CD4-positive, alpha-beta memory T cell (primary cell): ENCODE measurements around the gene FXYD1. TPM values are rescaled to one million over a fixed set of nuclear protein-coding genes. Genes with fewer than 3 reads are reported as not detected.
A peak's percentile ranks its signal among the peaks of the same experiment; 100 is the strongest.

Experiments used
- CTCF ChIA-PET: fragments of 350-600 bp; sonication (Branson Sonifier 250); formaldehyde crosslinking; loops from one replicate; lab custom pipeline; 2021; ENCODE audit warnings: inconsistent platforms; ENCODE audit not compliant: partially characterized antibody; lab: Charles Lee
- POLR2A ChIA-PET: fragments of 350-600 bp; sonication (Branson Sonifier 250); formaldehyde crosslinking; loops from one replicate; lab custom pipeline; 2021; ENCODE audit not compliant: partially characterized antibody; lab: Charles Lee
- DNase-seq, 5 donors: peaks; one replicate each; pipeline versions ENCODE4 v3.0.0 to v3.0.0-alpha.2; 2020 to 2022; ENCODE audit warnings: mixed read lengths in 1 of 5
- H3K27ac ChIP-seq: one replicate; pipeline ENCODE4 v1.7.0; 2013; ENCODE audit warnings: low read depth, low read length
- H3K27me3 ChIP-seq: 2 replicates; pipeline ENCODE4 v1.7.0; 2013; ENCODE audit warnings: mild to moderate bottlenecking, low read length, moderate library complexity; ENCODE audit not compliant: insufficient read depth
- H3K36me3 ChIP-seq: 2 replicates; pipeline ENCODE4 v1.7.0; 2013; ENCODE audit warnings: mild to moderate bottlenecking, low read length, moderate library complexity; ENCODE audit not compliant: insufficient read depth
- H3K4me1 ChIP-seq: 2 replicates; pipeline ENCODE4 v1.7.0; 2013; ENCODE audit warnings: mild to moderate bottlenecking, low read length, moderate library complexity; ENCODE audit not compliant: insufficient read depth
- H3K4me3 ChIP-seq, 2 donors: one replicate each; pipeline ENCODE4 v1.7.0; 2013; ENCODE audit warnings: low read length in 2 of 2, mild to moderate bottlenecking in 1 of 2
- H3K9me3 ChIP-seq, 2 donors: one replicate each; pipeline ENCODE4 v1.7.0; 2013; ENCODE audit warnings: low read length in 2 of 2, control low read depth in 1 of 2; ENCODE audit not compliant: control insufficient read depth in 1 of 2
- H3K27ac Mint-ChIP-seq, 7 donors: one replicate each; pipeline ENCODE4 v1.8.0; 2020 to 2021; ENCODE audit warnings: mixed read lengths in 7 of 7, mild to moderate bottlenecking in 6 of 7, inconsistent platforms in 3 of 7, moderate library complexity in 3 of 7
- H3K27me3 Mint-ChIP-seq, 2 donors: one replicate each; pipeline ENCODE4 v1.8.0; 2020 to 2021; ENCODE audit warnings: mixed read lengths in 2 of 2
- H3K36me3 Mint-ChIP-seq, 2 donors: one replicate each; pipeline ENCODE4 v1.8.0; 2020 to 2021; ENCODE audit warnings: mixed read lengths in 2 of 2, inconsistent platforms in 1 of 2, mild to moderate bottlenecking in 1 of 2
- H3K4me1 Mint-ChIP-seq, 4 donors: one replicate each; pipeline ENCODE4 v1.8.0; 2020 to 2021; ENCODE audit warnings: mixed read lengths in 4 of 4, mild to moderate bottlenecking in 1 of 4
- H3K4me3 Mint-ChIP-seq, 8 donors: one replicate each; pipeline ENCODE4 v1.8.0; 2020 to 2021; ENCODE audit warnings: mixed read lengths in 8 of 8, mild to moderate bottlenecking in 7 of 8, moderate library complexity in 6 of 8, inconsistent platforms in 3 of 8
- H3K9me3 Mint-ChIP-seq, 8 donors: one replicate each; pipeline ENCODE4 v1.8.0; 2020 to 2021; ENCODE audit warnings: mixed read lengths in 8 of 8, mild to moderate bottlenecking in 5 of 8, inconsistent platforms in 3 of 8, moderate library complexity in 1 of 8
- intact Hi-C: fragments of 100-400 bp; cut with micrococcal nuclease; formaldehyde crosslinking; loops from one replicate; pipeline ENCODE4 v1.15.1; 2023
- polyA plus RNA-seq, 2 donors: library from polyadenylated mRNA; unstranded; fragments of 300-500 nt; fragmentation: Illumina TruSeq; gene quantifications; one replicate each; pipeline ENCODE4 v1.2.3, GENCODE V29; 2021
- total RNA-seq, 2 experiments: library from RNA; stranded (reverse); gene quantifications; one replicate each; pipeline ENCODE4 v1.2.3, GENCODE V29; 2021

Gene FXYD1
- total and polyA plus RNA-seq, 4 experiments from 2014 or later: 0.58 to 4.4 (median 3.4) TPM

DNA sequence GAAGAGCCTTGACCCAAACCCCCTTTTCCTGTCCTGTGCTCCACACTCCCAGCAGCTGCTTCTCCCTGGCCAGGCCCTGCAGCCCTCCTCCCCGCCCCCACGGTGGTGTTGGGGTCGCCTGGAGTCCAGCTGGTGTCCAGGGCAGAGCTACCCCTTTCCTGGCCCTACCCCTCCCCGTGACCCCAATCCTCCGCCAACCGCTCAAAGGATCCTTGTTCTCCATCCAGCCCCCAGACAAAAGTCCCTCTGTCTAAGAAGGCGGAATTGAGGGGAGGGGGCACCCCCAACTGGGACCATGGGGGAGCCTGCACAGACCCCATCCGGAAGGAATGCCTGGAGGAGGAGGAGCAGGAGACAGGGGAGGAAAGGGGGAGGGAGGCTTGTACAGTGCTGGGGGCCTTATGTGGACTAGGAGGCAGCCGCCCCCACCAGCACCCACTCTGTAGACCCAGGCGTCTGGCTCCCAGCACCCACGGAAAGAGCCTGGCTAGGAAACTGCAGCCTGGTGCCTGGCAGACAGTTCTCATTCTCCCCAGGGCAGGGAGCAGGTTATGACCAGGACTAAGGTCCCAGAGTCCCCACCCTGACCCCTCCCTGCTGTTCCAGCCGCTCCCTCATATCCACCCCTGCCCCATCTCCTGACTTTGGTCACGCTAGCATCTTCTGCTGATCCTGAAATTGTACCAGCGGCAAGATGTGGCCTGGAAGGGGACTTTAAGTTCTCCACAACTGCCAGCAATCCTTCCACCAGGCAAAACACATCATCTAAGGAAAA lies 23.3 kb upstream of the FXYD1 start, which contains the start of gene FXYD3:
FXYD3 (plus strand) TSS at position 647 of the 775 bp plus-strand sequence. CDS start 3,554 bp downstream, outside the sequence.
- Mint-ChIP-seq H3K27ac (peak within 1 kb of the TSS in 4 of 7 donors; percentile 30 to 77 (median 60)), H3K4me3 (peak within 1 kb of the TSS in 1 of 8 donors; percentile 25), H3K27me3 (peaks cover 2 to 11% of the 10 kb centered on the region in 2 donors), H3K36me3 (no peaks in the 10 kb centered on the region), H3K4me1 (peaks cover 4 to 7% (median 5%) of the 10 kb centered on the region in 4 donors), H3K9me3 (peaks cover 0 to 1% (median 0%) of the 10 kb centered on the region in 8 donors)
- Histone ChIP-seq H3K36me3 (no peaks in the 10 kb centered on the region), H3K4me1 (peaks cover 9% of the 10 kb centered on the region), H3K27ac (no peak within 1 kb of the TSS), H3K9me3 (no peaks in the 10 kb centered on the region), H3K4me3 (no peak within 1 kb of the TSS), H3K27me3 (no peaks in the 10 kb centered on the region)
- intact Hi-C loops: loop anchor here (2.0 kb wide), 1 partner anchor 25 kb away; no protein-coding TSS in a partner anchor
- ChIA-PET CTCF (interaction anchor here (0.5 to 4.8 kb wide), 12 partner anchors 8 to 382 kb away, joined by 3 to 20 read pairs (median 4); partner anchors contain the start of gene LGI4), POLR2A (interaction anchor here (0.9 to 1.0 kb wide), 2 partner anchors 26 to 99 kb away, joined by 3 to 5 read pairs; no protein-coding TSS in a partner anchor)
- no peak for DNase-seq

DNA sequence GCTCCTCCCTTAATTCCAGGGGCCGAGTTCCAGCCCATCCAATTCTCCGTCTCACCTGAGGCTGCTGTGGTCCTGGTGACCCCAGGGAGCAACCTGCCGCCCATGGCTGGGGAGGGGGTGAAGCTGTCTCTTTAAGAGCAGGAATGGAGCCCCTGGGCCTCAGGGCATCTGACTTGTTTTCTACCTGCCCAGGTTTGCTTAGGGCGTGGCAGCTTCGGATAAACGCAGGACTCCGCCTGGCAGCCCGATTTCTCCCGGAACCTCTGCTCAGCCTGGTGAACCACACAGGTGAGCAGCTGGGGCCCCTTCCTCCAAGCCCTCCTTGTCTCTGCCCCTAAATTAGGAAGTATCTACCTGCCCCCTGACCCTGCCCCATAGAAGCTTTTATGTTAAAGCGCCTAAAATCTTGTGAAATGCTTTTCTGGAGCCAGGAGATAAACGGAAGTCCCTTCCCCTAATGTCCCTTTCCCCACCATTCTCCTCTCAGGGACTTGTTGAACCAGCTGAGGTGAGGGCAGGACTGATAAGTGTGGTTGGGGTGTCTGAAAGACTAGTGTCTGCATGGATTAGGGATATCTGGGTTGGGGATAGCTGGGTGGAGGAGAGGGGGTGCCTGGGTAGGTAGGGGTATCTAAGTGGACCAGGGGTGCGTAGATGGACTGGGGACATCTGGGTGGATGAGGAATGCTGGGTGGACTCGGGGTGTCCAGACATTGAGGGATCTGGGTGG lies 22.4 kb upstream of the FXYD1 start:
- POLR2A ChIA-PET: interaction anchor here (1.8 kb wide), 1 partner anchor 25 kb away, joined by 4 read pairs; no protein-coding TSS in a partner anchor
- Mint-ChIP-seq H3K36me3 (no peaks in the 10 kb centered on the region), H3K27me3 (peaks cover 2 to 9% of the 10 kb centered on the region in 2 donors), H3K4me1 (peaks cover 4 to 7% (median 5%) of the 10 kb centered on the region in 4 donors), H3K27ac (no peak overlapping the region), H3K4me3 (no peak overlapping the region), H3K9me3 (no peaks in the 10 kb centered on the region)
- intact Hi-C loops: no loop called here
- no peak for DNase-seq
- Histone ChIP-seq H3K36me3 (no peaks in the 10 kb centered on the region), H3K4me1 (peaks cover 9% of the 10 kb centered on the region), H3K9me3 (no peaks in the 10 kb centered on the region), H3K4me3 (no peak overlapping the region), H3K27me3 (no peaks in the 10 kb centered on the region), H3K27ac (no peak overlapping the region)
- CTCF ChIA-PET: interaction anchor here (1.3 to 4.8 kb wide), 5 partner anchors 7 to 45 kb away, joined by 3 to 20 read pairs (median 11); partner anchors contain the start of gene LGI4

DNA sequence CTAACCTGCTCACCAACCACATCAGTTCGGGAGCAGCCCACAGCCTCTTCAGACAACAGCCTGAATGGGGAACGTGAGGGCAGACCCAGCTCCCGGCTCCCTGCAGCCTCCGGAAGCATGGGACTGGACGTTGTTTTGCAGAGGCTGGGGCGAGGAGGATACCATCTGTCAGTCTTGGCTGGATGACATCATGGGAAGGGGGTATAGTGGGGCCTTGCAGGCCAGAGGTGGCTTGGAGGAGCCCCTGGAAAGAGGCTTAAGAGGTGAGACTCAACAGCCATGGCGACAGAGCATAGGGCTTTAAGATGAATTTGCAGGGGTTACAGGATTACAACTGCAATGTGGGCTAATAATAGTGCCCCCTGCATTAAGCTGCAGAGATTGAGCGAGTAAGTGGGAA lies 21.5 kb upstream of the FXYD1 start:
- H3K27me3 Mint-ChIP-seq: peaks cover 2 to 7% of the 10 kb centered on the region in 2 donors
- H3K27ac Mint-ChIP-seq: no peak overlapping the region
- CTCF ChIA-PET: interaction anchor here (0.8 to 4.8 kb wide), 4 partner anchors 19 to 100 kb away, joined by 3 to 20 read pairs (median 4); partner anchors contain the start of gene LGI4
- no peak overlapping the region for H3K27ac ChIP-seq
- no peaks in the 10 kb centered on the region for H3K9me3 Mint-ChIP-seq
- H3K36me3 ChIP-seq: no peaks in the 10 kb centered on the region
- no peaks in the 10 kb centered on the region for H3K36me3 Mint-ChIP-seq
- no peaks in the 10 kb centered on the region for H3K9me3 ChIP-seq
- intact Hi-C loops: no loop called here
- H3K4me1 ChIP-seq: peaks cover 9% of the 10 kb centered on the region
- H3K4me3 ChIP-seq: no peak overlapping the region
- H3K4me1 Mint-ChIP-seq: peaks cover 4 to 7% (median 5%) of the 10 kb centered on the region in 4 donors
- no peak overlapping the region for H3K4me3 Mint-ChIP-seq
- POLR2A ChIA-PET: interaction anchor here (1.8 kb wide), 1 partner anchor 24 kb away, joined by 4 read pairs; no protein-coding TSS in a partner anchor
- H3K27me3 ChIP-seq: no peaks in the 10 kb centered on the region
- DNase-seq: no peak

DNA sequence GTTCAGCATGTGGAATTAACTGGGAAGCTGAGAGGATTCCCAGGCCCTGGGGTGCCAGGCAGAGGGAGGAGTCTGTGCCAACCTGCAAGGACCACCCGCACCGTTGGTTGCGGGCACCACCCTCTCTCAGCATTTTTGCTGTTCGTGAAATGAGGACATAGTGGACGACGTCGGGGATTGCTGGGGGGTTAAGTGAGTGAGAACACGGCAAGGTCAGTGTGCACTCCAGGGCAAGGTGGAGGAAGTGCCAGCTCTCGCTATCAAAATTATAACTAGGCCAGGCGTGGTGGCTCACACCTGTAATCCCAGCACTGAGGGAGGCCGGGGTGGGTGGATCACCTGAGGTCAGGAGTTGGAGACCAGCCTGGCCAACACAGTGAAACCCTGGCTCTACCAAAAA lies 20.8 kb upstream of the FXYD1 start:
- ChIA-PET CTCF (interaction anchor here (0.8 to 4.8 kb wide), 3 partner anchors 18 to 99 kb away, joined by 3 to 20 read pairs (median 4); partner anchors contain the start of gene LGI4), POLR2A (interaction anchor here (1.8 kb wide), 1 partner anchor 23 kb away, joined by 4 read pairs; no protein-coding TSS in a partner anchor)
- Mint-ChIP-seq H3K36me3 (no peaks in the 10 kb centered on the region), H3K27ac (peak overlapping the region in 1 of 7 donors; percentile 42), H3K4me1 (peaks cover 4 to 7% (median 5%) of the 10 kb centered on the region in 4 donors), H3K4me3 (no peak overlapping the region), H3K27me3 (peaks cover 2 to 7% of the 10 kb centered on the region in 2 donors), H3K9me3 (no peaks in the 10 kb centered on the region)
- Histone ChIP-seq H3K4me3 (no peak overlapping the region), H3K9me3 (no peaks in the 10 kb centered on the region), H3K4me1 (peaks cover 9% of the 10 kb centered on the region), H3K27me3 (no peaks in the 10 kb centered on the region), H3K27ac (no peak overlapping the region), H3K36me3 (no peaks in the 10 kb centered on the region)
- intact Hi-C loops: no loop called here
- DNase-seq: no peak

DNA sequence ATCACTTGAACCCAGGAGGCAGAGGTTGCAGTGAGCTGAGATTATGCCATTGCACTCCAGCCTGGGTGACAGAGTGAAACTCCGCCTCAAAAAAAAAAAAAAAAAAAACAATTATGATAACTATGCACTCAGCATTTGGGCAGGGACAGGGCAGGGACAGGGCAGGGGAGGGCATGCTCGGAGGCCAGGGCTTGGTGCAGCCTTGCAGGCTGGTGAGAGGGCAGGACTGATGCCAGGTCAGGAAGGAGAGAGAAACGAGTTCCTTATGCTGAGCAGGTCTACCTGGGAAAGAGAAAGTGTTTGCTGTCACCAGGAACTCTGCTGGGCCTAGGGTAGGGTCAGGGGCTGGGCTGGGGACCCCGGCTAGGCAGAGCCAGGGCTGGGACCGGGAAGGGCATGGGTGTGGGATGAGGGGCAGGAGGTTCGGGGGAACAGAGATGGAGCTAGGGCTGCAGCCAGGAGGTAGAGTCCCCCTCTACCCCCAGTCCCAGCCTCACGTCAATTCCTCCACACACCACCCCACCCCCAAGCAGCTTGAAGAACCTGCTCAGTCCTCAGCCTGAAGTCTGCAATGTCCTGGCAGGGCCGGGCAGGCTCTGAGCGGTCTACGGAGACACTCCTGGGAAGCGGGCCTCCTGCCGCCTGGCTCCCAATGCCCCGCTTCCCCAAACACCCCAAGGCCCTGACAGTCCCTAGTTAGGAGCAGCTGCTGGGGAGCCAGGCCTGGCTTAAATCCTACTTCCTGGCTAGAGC lies 20.2 kb upstream of the FXYD1 start:
- POLR2A ChIA-PET: no interaction called here
- no peak overlapping the region for H3K4me3 ChIP-seq
- H3K27ac ChIP-seq: no peak overlapping the region

DNA sequence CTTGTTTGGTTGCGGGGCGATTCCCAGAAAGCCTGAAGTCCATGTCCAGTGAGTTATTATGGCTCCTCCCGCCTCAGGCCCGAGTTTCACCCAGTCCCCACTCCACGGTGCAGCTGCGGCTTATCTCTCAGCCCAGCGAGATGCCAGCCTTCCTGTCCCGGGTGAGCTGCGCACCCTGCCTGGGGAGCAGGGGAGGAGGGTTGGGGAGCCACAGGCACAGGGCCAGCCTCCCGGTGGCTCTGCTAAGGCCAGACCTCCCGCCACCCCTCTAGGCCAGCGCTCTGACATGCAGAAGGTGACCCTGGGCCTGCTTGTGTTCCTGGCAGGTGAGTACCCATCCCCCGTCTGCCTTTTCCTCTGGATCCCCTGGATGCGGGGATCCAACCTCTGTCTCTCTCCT lies 19.5 kb upstream of the FXYD1 start:
- peaks cover 13% of the 10 kb centered on the region for H3K4me1 ChIP-seq
- Mint-ChIP-seq H3K4me3 (no peak overlapping the region), H3K27ac (no peak overlapping the region), H3K4me1 (peaks cover 6 to 13% (median 9%) of the 10 kb centered on the region in 4 donors), H3K27me3 (peaks cover 2 to 7% of the 10 kb centered on the region in 2 donors), H3K9me3 (no peaks in the 10 kb centered on the region), H3K36me3 (no peaks in the 10 kb centered on the region)
- CTCF ChIA-PET: interaction anchor here (1.7 kb wide), 1 partner anchor 23 kb away, joined by 3 read pairs; no protein-coding TSS in a partner anchor
- H3K4me3 ChIP-seq: no peak overlapping the region
- no peaks in the 10 kb centered on the region for H3K9me3 ChIP-seq
- DNase-seq: no peak
- no peak overlapping the region for H3K27ac ChIP-seq
- no peaks in the 10 kb centered on the region for H3K36me3 ChIP-seq
- intact Hi-C loops: no loop called here
- POLR2A ChIA-PET: no interaction called here
- no peaks in the 10 kb centered on the region for H3K27me3 ChIP-seq

More for the DNA sequence above, 20.2 kb upstream of the FXYD1 start:
- no peaks in the 10 kb centered on the region for H3K9me3 ChIP-seq
- CTCF ChIA-PET: interaction anchor here (1.7 to 4.8 kb wide), 2 partner anchors 18 to 23 kb away, joined by 3 to 20 read pairs; partner anchors contain the start of gene LGI4
- peaks cover 9% of the 10 kb centered on the region for H3K4me1 ChIP-seq
- intact Hi-C loops: no loop called here
- no peak overlapping the region for H3K4me3 Mint-ChIP-seq
- no peaks in the 10 kb centered on the region for H3K27me3 ChIP-seq
- H3K36me3 Mint-ChIP-seq: no peaks in the 10 kb centered on the region
- no peak for DNase-seq
- H3K27ac Mint-ChIP-seq: peak overlapping the region in 1 of 7 donors; percentile 52
- H3K9me3 Mint-ChIP-seq: no peaks in the 10 kb centered on the region
- H3K27me3 Mint-ChIP-seq: peaks cover 2 to 7% of the 10 kb centered on the region in 2 donors
- H3K36me3 ChIP-seq: no peaks in the 10 kb centered on the region
- H3K4me1 Mint-ChIP-seq: peaks cover 4 to 7% (median 5%) of the 10 kb centered on the region in 4 donors
